Measurements from ENCODE around the gene ZNF516.

The ZNF516 gene

GRCh38 chr18:76323891-76324290 lies 171.2 kb downstream of the ZNF516 start:
- TF ChIP-seq CTCF (IDR thresholded peaks at IDR 0.05; ENCODE audit: low read depth, low read length): no peak
- H3K4me3 ChIP-seq (ENCODE audit: low read depth, low read length): no peak overlapping the region

GRCh38 chr18:76322686-76323085 lies 172.4 kb downstream of the ZNF516 start:
- no peak for TF ChIP-seq CTCF (IDR thresholded peaks at IDR 0.05; ENCODE audit: low read depth, low read length)
- H3K4me3 ChIP-seq (ENCODE audit: low read depth, low read length): no peak overlapping the region

- H3K4me3 ChIP-seq (ENCODE audit: low read depth, low read length): no peak overlapping the region
- no peak for TF ChIP-seq CTCF (IDR thresholded peaks at IDR 0.05; ENCODE audit: low read depth, low read length)
These were observed 175.7 kb downstream of the ZNF516 start for GRCh38 chr18:76319366-76319765.

GRCh38 chr18:76318607-76319006 lies 176.4 kb downstream of the ZNF516 start:
- no peak for TF ChIP-seq CTCF (IDR thresholded peaks at IDR 0.05; ENCODE audit: low read depth, low read length)
- H3K4me3 ChIP-seq (ENCODE audit: low read depth, low read length): no peak overlapping the region

- no peak for TF ChIP-seq CTCF (IDR thresholded peaks at IDR 0.05; ENCODE audit: low read depth, low read length)
- no peak overlapping the region for H3K4me3 ChIP-seq (ENCODE audit: low read depth, low read length)
These were observed 177.9 kb downstream of the ZNF516 start for GRCh38 chr18:76317136-76317535.

- H3K4me3 ChIP-seq (ENCODE audit: low read depth, low read length): no peak overlapping the region
- TF ChIP-seq CTCF (IDR thresholded peaks at IDR 0.05; ENCODE audit: low read depth, low read length): no peak
These were observed 179.3 kb downstream of the ZNF516 start for GRCh38 chr18:76315722-76316230.

GRCh38 chr18:76314496-76314895 lies 180.5 kb downstream of the ZNF516 start:
- TF ChIP-seq CTCF (IDR thresholded peaks at IDR 0.05; ENCODE audit: low read depth, low read length): no peak

More at GRCh38 chr18:76314496-76314895, 180.5 kb downstream of the ZNF516 start:
- H3K4me3 ChIP-seq (ENCODE audit: low read depth, low read length): no peak overlapping the region
